K562 (cell line): ENCODE results near the gene TMEM139. TPM values are rescaled to one million over a fixed set of nuclear protein-coding genes. Genes with fewer than 3 reads are reported as not detected.
A peak's percentile ranks its signal among the peaks of the same experiment; 100 is the strongest.

Experiments
- CBX2 ChIP-seq: fragments of 200-600 bp; sonication (generic); IDR thresholded peaks from one replicate; pipeline ENCODE4 v1.6.1; 2012; ENCODE audit warnings: mild to moderate bottlenecking, low read length, inconsistent platforms; ENCODE audit not compliant: insufficient read depth, poor library complexity, severe bottlenecking
- DPF2 ChIP-seq: fragments of 450-650 bp; IDR thresholded peaks from 2 replicates; pipeline ENCODE4 v1.6.1; 2016
- E2F5 ChIP-seq: sonication (generic); formaldehyde crosslinking; IDR thresholded peaks from 2 replicates; pipeline ENCODE4 v1.8.0; 2022; ENCODE audit warnings: mild to moderate bottlenecking, missing genetic modification reagents
- HNRNPUL1 ChIP-seq: fragments of 200-400 bp; formaldehyde crosslinking; IDR thresholded peaks from 2 replicates; pipeline ENCODE4 v1.6.1; 2017; ENCODE audit warnings: low read length
- IRF1 ChIP-seq: sonication (generic); formaldehyde crosslinking; IDR thresholded peaks from 2 replicates; pipeline ENCODE4 v1.8.0; 2022; ENCODE audit warnings: missing genetic modification reagents, mild to moderate bottlenecking, borderline replicate concordance
- KDM5B ChIP-seq: fragments of 200-600 bp; sonication (generic); IDR thresholded peaks from 2 replicates; pipeline ENCODE4 v1.6.1; 2012; ENCODE audit warnings: low read depth, mild to moderate bottlenecking, moderate library complexity, low read length, control low read depth, inconsistent platforms; ENCODE audit not compliant: insufficient replicate concordance
- MTA3 ChIP-seq: fragments of 450-650 bp; formaldehyde crosslinking; IDR thresholded peaks from 2 replicates; pipeline ENCODE4 v1.6.1; 2017; ENCODE audit warnings: mild to moderate bottlenecking, borderline replicate concordance
- NFATC3 ChIP-seq: fragments of 450-650 bp; IDR thresholded peaks from 2 replicates; pipeline ENCODE4 v1.6.1; 2017; ENCODE audit warnings: mild to moderate bottlenecking
- OTX1 ChIP-seq: fragments of 450-650 bp; formaldehyde crosslinking; IDR thresholded peaks from 2 replicates; pipeline ENCODE4 v1.4.0; 2022; ENCODE audit warnings: mild to moderate bottlenecking
- PML ChIP-seq: IDR thresholded peaks from 2 replicates; pipeline ENCODE4 v1.6.1; 2012; ENCODE audit warnings: low read length, inconsistent platforms
- POLR2A ChIP-seq: fragments of 450-650 bp; conservative IDR thresholded peaks from 2 replicates; pipeline ENCODE4 v1.6.1; 2016
- SOX6 ChIP-seq: fragments of 450-650 bp; IDR thresholded peaks from 2 replicates; pipeline ENCODE4 v1.6.1; 2014; ENCODE audit warnings: mild to moderate bottlenecking
- STAG1 ChIP-seq: sonication (generic); formaldehyde crosslinking; IDR thresholded peaks from 2 replicates; pipeline ENCODE4 v1.5.0; 2020; ENCODE audit warnings: missing genetic modification reagents, borderline replicate concordance
- USF2 ChIP-seq: sonication (generic); formaldehyde crosslinking; IDR thresholded peaks from 2 replicates; pipeline ENCODE4 v1.5.0; 2020; ENCODE audit warnings: missing genetic modification reagents
- ZBTB11 ChIP-seq, 3 experiments: fragments of 200-800 bp in 1 of 3; fragments of 250-450 bp in 1 of 3; fragments of 450-650 bp in 1 of 3; sonication (Bioruptor Pico) in 1 of 3; sonication (Bioruptor generic) in 1 of 3; formaldehyde crosslinking in 1 of 3; IDR thresholded peaks; 2 replicates each; pipeline versions ENCODE4 v1.6.1 to v1.8.0; 2016 to 2022; ENCODE audit warnings: mild to moderate bottlenecking in 2 of 3, missing genetic modification characterization in 2 of 3, missing compliant biosample characterization in 1 of 3, moderate library complexity in 1 of 3
- ZBTB33 ChIP-seq: sonication (generic); formaldehyde crosslinking; IDR thresholded peaks from 2 replicates; pipeline ENCODE4 v1.8.1; 2023; ENCODE audit warnings: mild to moderate bottlenecking, missing genetic modification reagents
- ZFP1 ChIP-seq: fragments of 450-650 bp; formaldehyde crosslinking; IDR thresholded peaks from 2 replicates; pipeline ENCODE4 v1.4.0; 2020; ENCODE audit warnings: mild to moderate bottlenecking, mixed read lengths
- ZNF274 ChIP-seq: IDR thresholded peaks from 2 replicates; pipeline ENCODE4 v1.6.1; 2011; ENCODE audit warnings: low read depth, mild to moderate bottlenecking, low read length, moderate library complexity, borderline replicate concordance
- ZNF583 ChIP-seq: fragments of 250-450 bp; sonication (Bioruptor Pico); IDR thresholded peaks from 2 replicates; pipeline ENCODE4 v1.4.0; 2020
- polyA plus RNA-seq, 8 experiments: library from polyadenylated mRNA; depleted of rRNA in 4 of 8; stranded (reverse) in 5 of 8; unstranded in 3 of 8; fragments of >200 nt; fragmentation: Nextera tagmentation in 2 of 8; fragmentation: Illumina TruSeq in 1 of 8; extraction: Ambion mirVana in 2 of 8; extraction: Trizol in 1 of 8; gene quantifications; 2 replicates each; pipeline versions ENCODE4 v1.2.1 to v1.2.3, GENCODE V29; 2011 to 2014; ENCODE audit warnings: inconsistent platforms in 1 of 8, missing spikeins in 1 of 8
- total RNA-seq, 7 experiments: library from RNA; depleted of rRNA in 6 of 7; stranded (reverse); fragments of >200 nt in 6 of 7; fragmentation: Illumina TruSeq in 2 of 7; extraction: Trizol in 2 of 7; gene quantifications; 2 replicates each; pipeline versions ENCODE4 v1.2.1 to v1.2.3, GENCODE V29; 2011 to 2021; ENCODE audit warnings: low replicate concordance in 1 of 7

TMEM139 gene
- total and polyA plus RNA-seq, 9 of the 15 experiments (the other 6 are each of a cell fraction or from before 2014, with no cell fraction given) = 0.27 to 1.8 (median 0.79) TPM

GRCh38 chr7:143287935-143288826 lies 3.4 kb downstream of the TMEM139 start, which contains the start of gene CASP2 (continued):
- 0 out of 6 replicates have a peak, but pooled peaks of 1 of the 3 experiments have one; percentile 44 for TF ChIP-seq ZBTB11 (CRISPR knock-in tag; IDR thresholded peaks at IDR 0.05)
- TF ChIP-seq CBX2 = no peak
- TF ChIP-seq IRF1 (CRISPR knock-in tag) = peak; percentile 95; the same call in 1 of the 2 replicates
- peak; percentile 71; the same call in 1 of the 2 replicates for TF ChIP-seq MTA3
- peak; percentile 98 for TF ChIP-seq KDM5B
- TF ChIP-seq ZFP1 (CRISPR knock-in tag) = no peak
- no peak for TF ChIP-seq ZNF274
- peak; percentile 97 for TF ChIP-seq POLR2A
- TF ChIP-seq NFATC3 = peak; percentile 82; the same call in 1 of the 2 replicates
- peak; percentile 58; the same call in 1 of the 2 replicates for TF ChIP-seq SOX6
- TF ChIP-seq OTX1 (CRISPR knock-in tag) = no peak
- no peak for TF ChIP-seq HNRNPUL1
- TF ChIP-seq ZNF583 = peak; percentile 70
- peak; percentile 89 for TF ChIP-seq PML
- TF ChIP-seq USF2 (CRISPR knock-in tag) = no peak
- 0 out of 2 replicates have a peak, but pooled peaks have one; percentile 48 for TF ChIP-seq DPF2
- peak; percentile 99 for TF ChIP-seq ZBTB33 (CRISPR knock-in tag)
- no peak for TF ChIP-seq STAG1 (CRISPR knock-in tag)
- TF ChIP-seq E2F5 (CRISPR knock-in tag) = peak; percentile 96; the same call in 1 of the 2 replicates
